Measurements from ENCODE around the gene LDLRAP1. TPM values are rescaled to one million over a fixed set of nuclear protein-coding genes. Genes with fewer than 3 reads are reported as not detected.

Gene LDLRAP1
- total and polyA plus RNA-seq, 9 of the 15 experiments (the other 6 are each of a cell fraction or from before 2014, with no cell fraction given), result 0.56 to 29.6 (median 16.2) TPM

DNA sequence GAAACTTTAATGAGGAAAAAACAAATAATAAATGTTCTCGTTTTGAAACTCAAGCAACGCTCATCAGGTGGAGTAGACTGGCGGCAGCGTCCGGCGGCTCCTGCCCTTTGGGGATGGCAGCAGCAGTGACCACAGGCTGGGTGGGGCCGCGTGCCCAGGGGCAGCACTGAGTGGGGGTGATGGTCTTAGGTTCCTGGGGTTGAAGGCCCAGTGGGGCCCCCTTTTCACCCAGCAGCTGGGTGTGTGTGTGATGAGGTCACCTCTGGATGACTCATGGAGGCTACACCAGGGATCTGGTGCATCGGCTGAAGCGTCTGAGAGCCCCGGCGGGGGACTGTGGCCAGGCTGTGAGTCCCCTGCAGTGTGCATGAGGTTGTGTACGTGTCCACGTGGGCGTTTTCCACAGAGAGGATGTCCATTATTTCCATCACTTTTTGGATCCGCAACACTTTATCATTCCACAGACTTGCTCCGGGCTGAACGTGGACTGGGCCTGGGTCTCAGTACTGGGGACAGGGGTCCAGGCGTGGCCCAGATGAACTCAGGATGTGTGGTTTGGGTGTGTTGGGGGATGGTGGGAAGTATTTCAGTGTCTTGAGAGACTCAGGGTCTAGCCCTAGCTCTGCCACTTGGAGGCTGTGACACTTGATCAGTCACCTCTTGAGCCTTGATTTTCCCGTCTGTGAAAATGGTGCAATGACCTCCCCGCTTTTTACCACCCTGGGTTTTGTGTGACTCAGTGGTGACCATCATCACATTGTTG, 25.6 kb downstream of the LDLRAP1 start (continued):
- TF ChIP-seq, protein P1, sequence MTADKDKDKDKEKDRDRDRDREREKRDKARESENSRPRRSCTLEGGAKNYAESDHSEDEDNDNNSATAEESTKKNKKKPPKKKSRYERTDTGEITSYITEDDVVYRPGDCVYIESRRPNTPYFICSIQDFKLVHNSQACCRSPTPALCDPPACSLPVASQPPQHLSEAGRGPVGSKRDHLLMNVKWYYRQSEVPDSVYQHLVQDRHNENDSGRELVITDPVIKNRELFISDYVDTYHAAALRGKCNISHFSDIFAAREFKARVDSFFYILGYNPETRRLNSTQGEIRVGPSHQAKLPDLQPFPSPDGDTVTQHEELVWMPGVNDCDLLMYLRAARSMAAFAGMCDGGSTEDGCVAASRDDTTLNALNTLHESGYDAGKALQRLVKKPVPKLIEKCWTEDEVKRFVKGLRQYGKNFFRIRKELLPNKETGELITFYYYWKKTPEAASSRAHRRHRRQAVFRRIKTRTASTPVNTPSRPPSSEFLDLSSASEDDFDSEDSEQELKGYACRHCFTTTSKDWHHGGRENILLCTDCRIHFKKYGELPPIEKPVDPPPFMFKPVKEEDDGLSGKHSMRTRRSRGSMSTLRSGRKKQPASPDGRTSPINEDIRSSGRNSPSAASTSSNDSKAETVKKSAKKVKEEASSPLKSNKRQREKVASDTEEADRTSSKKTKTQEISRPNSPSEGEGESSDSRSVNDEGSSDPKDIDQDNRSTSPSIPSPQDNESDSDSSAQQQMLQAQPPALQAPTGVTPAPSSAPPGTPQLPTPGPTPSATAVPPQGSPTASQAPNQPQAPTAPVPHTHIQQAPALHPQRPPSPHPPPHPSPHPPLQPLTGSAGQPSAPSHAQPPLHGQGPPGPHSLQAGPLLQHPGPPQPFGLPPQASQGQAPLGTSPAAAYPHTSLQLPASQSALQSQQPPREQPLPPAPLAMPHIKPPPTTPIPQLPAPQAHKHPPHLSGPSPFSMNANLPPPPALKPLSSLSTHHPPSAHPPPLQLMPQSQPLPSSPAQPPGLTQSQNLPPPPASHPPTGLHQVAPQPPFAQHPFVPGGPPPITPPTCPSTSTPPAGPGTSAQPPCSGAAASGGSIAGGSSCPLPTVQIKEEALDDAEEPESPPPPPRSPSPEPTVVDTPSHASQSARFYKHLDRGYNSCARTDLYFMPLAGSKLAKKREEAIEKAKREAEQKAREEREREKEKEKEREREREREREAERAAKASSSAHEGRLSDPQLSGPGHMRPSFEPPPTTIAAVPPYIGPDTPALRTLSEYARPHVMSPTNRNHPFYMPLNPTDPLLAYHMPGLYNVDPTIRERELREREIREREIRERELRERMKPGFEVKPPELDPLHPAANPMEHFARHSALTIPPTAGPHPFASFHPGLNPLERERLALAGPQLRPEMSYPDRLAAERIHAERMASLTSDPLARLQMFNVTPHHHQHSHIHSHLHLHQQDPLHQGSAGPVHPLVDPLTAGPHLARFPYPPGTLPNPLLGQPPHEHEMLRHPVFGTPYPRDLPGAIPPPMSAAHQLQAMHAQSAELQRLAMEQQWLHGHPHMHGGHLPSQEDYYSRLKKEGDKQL (CRISPR knock-in tag; IDR thresholded peaks at IDR 0.05; ENCODE audit: borderline replicate concordance), result no peak
- TF ChIP-seq POLR2AphosphoS5 (IDR thresholded peaks at IDR 0.05; ENCODE audit: control insufficient read depth, insufficient read depth, low read depth, low read length) (no peak), ZNF431 (CRISPR knock-in tag; IDR thresholded peaks at IDR 0.05) (no peak), MAFF (IDR thresholded peaks at IDR 0.05; ENCODE audit: low read length) (no peak), ZNF253 (CRISPR knock-in tag; conservative IDR thresholded peaks at IDR 0.05) (no peak), CXXC5 (CRISPR knock-in tag; IDR thresholded peaks at IDR 0.05) (0 out of 2 replicates have a peak, but pooled peaks have one; percentile 14), KAT7 (CRISPR knock-in tag; IDR thresholded peaks at IDR 0.05; ENCODE audit: borderline replicate concordance) (no peak), POLR2G (IDR thresholded peaks at IDR 0.05; ENCODE audit: low read depth, low read length) (peak; percentile 49; the same call in 1 of the 2 replicates), ZBTB7A (IDR thresholded peaks at IDR 0.05; ENCODE audit: borderline replicate concordance, control insufficient read depth, low read depth, low read length) (peak; percentile 74; the same call in 1 of the 2 replicates), FOS (IDR thresholded peaks at IDR 0.05; ENCODE audit: extremely low read depth, insufficient read length) (peak; percentile 56), NFIC (IDR thresholded peaks at IDR 0.05) (no peak), SUPT5H (IDR thresholded peaks at IDR 0.05) (no peak), ZNF75A (CRISPR knock-in tag; IDR thresholded peaks at IDR 0.05) (no peak), PHF21A (IDR thresholded peaks at IDR 0.05; ENCODE audit: borderline replicate concordance, low read depth) (no peak), YBX1 (IDR thresholded peaks at IDR 0.05) (no peak), SRSF3 (IDR thresholded peaks at IDR 0.05; ENCODE audit: insufficient read depth, low read length) (no peak), SP2 (IDR thresholded peaks at IDR 0.05; ENCODE audit: extremely low read depth, low read depth, low read length, poor library complexity, severe bottlenecking) (no peak)
- TF ChIP-seq, protein P2, sequence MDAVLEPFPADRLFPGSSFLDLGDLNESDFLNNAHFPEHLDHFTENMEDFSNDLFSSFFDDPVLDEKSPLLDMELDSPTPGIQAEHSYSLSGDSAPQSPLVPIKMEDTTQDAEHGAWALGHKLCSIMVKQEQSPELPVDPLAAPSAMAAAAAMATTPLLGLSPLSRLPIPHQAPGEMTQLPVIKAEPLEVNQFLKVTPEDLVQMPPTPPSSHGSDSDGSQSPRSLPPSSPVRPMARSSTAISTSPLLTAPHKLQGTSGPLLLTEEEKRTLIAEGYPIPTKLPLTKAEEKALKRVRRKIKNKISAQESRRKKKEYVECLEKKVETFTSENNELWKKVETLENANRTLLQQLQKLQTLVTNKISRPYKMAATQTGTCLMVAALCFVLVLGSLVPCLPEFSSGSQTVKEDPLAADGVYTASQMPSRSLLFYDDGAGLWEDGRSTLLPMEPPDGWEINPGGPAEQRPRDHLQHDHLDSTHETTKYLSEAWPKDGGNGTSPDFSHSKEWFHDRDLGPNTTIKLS (IDR thresholded peaks at IDR 0.05; ENCODE audit: borderline replicate concordance, low read depth), result peak; percentile 27; the same call in 1 of the 2 replicates
- TF ChIP-seq, protein P3, sequence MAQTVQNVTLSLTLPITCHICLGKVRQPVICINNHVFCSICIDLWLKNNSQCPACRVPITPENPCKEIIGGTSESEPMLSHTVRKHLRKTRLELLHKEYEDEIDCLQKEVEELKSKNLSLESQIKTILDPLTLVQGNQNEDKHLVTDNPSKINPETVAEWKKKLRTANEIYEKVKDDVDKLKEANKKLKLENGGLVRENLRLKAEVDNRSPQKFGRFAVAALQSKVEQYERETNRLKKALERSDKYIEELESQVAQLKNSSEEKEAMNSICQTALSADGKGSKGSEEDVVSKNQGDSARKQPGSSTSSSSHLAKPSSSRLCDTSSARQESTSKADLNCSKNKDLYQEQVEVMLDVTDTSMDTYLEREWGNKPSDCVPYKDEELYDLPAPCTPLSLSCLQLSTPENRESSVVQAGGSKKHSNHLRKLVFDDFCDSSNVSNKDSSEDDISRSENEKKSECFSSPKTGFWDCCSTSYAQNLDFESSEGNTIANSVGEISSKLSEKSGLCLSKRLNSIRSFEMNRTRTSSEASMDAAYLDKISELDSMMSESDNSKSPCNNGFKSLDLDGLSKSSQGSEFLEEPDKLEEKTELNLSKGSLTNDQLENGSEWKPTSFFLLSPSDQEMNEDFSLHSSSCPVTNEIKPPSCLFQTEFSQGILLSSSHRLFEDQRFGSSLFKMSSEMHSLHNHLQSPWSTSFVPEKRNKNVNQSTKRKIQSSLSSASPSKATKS (CRISPR knock-in tag; IDR thresholded peaks at IDR 0.05), result no peak

All from K562 (cell line).